Retina (tissue), 1 donor: ENCODE measurements around the gene FETUB.
"Not testable (repeated sequence)": the region's sequence is repeated elsewhere in the genome, so short reads cannot be mapped to it uniquely, and the experiment has no call there.

Experiments
- DNase-seq: peaks from one replicate; pipeline ENCODE4 v3.0.0-alpha.2; 2016

Gene FETUB

GRCh38 chr3:186614266-186614596 lies 26.0 kb upstream of the FETUB start:
- no peak for DNase-seq

DNA sequence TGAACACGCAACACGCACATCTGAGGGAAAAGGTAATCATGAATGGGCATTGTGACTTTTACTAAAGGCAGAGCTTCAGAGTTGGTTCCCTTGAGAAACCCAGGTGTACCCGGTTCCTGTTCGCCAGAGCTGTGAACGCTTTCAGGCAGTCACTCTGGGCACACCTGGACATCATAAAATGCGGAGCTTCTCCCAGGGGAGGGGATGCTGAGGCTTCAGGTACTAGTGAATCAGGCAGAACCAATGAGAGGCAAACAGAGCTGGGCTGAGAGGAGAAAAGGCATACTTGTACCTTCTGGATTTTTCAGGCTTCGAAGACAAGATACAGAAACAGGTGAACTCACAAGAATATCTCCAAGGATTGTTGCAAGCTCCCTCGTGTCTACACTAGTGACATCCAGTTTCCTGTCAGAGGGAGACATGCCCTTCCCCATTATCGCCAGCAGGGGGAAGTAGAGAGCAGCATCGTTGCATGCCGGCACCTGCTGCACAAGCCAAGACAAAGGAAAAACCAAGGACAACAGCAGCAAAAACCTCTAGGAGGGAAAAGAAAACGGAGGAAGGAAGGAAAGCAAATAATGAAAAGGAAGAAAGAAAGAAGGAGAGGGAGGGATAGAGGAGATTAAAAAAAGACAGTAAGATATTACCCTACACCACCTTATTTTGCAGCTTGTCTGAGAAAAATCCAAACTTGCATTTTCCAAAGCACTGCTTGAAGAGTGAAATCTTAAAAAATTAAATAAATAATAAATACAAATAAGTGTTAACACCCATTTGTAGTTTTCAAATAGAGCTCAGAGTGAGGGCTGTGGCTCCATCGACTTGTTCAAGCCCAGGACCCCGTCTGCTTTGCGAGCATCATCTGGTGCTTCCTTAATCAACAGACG lies 25.4 kb upstream of the FETUB start:
- peak; percentile 88 for DNase-seq

DNA sequence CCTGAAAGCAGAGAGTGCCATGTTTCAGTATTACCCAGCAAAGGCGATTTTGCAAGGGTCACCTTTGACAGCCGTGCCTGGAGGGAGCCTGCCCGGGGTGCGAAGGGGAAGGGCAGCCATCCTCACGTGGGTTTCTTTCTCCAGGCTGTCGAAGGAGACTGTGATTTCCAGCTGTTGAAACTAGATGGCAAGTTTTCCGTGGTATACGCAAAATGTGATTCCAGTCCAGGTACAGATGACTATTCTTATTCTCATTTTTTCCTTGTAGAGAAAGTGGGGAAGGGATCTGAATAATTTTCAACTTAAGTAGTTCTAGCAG lies 23.9 kb upstream of the FETUB start:
- DNase-seq: no peak

DNA sequence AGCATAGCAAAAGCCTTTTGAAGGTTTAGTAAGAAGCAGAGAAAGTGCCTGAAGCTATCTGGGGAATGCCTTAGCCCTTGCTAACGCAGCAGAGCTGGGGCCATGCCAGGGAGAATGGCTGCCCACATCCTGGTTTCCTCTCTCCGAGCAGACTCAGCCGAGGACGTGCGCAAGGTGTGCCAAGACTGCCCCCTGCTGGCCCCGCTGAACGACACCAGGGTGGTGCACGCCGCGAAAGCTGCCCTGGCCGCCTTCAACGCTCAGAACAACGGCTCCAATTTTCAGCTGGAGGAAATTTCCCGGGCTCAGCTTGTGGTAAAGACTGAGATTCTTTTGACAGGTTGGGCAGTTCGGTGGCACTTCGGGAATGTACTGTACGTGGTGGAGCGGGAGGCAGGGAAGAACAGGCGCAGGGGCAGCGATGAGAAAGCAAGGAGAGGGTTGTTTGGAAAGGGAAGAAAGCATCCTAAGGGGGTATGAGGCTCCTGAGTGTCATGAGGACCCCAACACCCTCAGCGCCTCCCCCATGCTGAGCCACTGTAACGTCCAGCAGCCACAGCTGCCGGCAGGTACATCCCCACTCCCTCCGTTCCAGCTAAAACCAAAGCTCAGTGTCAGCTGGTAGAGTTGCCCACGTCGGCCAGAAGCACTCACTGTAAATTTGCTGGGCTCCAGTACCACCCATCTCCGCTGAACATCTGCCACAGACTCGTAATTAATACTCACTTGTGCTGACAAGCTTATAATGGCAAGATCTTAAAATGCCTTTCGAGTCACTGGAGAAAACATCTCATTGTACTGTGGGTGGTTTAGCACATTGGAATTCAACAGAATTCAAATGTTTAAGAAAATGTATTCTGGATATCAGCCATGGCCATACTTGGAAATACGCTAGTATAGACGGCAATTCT lies 22.9 kb upstream of the FETUB start:
- DNase-seq: peak; percentile 83

DNA sequence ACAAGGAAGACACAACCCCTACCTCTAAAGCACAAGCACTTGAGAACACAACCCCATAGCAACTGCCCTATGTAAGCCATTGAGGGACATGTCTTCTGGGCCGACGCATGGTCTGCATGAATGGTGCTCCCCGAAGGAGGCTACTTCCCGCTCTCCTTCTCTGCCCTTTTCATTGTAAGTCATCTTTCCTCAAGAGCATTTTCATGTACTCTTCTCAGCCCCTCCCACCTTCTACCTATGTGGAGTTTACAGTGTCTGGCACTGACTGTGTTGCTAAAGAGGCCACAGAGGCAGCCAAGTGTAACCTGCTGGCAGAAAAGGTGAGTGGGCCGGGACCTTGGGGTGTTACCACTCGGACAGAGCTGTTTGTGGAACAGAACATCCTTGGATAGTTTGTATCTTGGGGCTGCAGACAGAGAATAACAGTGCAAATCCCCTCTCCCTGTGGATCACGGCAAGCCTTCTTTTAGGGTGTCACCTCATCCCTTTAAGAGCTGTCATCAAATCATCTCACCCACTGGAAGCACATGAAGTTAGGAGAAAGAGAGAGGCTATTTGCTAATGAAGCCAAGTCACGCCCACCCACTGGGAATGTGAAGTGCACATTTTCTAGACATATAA lies 21.8 kb upstream of the FETUB start:
- DNase-seq: no peak

DNA sequence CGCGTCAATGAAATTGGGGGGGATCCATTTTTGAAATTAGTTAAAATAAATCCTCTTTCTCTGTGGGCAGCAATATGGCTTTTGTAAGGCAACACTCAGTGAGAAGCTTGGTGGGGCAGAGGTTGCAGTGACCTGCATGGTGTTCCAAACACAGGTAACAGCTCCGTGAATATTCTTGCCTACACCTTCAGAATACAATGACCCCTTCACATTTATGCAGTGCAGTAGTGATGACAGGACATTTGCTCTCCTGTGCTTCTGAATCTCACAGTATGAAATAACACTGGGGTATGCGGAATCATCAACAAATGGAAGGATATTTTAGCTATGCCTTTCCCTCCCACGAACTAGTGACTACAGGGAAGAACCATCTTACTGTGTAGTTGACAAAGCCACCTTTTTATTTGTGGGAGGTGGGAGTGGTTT lies 20.4 kb upstream of the FETUB start:
- no peak for DNase-seq

DNA sequence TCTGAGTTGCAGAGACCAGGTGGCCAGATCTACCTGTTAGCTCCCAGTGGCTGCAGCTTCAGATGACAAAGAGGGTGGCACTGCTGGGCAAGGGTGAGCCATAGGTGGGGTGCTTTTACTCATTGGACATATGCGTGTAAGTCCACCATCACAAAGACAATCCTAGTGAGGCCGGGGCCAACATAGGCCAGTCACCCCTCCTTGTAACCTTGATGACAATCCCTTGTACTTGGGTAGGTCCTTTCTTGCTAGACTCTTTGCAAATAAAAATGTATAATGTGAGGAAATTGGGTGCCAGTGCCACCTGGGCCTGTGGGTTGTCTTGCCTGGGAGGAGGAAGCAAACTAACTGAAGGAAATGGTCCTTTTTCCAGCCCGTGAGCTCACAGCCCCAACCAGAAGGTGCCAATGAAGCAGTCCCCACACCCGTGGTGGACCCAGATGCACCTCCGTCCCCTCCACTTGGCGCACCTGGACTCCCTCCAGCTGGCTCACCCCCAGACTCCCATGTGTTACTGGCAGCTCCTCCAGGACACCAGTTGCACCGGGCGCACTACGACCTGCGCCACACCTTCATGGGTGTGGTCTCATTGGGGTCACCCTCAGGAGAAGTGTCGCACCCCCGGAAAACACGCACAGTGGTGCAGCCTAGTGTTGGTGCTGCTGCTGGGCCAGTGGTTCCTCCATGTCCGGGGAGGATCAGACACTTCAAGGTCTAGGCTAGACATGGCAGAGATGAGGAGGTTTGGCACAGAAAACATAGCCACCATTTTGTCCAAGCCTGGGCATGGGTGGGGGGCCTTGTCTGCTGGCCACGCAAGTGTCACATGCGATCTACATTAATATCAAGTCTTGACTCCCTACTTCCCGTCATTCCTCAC lies 19.7 kb upstream of the FETUB start:
- DNase-seq: no peak

DNA sequence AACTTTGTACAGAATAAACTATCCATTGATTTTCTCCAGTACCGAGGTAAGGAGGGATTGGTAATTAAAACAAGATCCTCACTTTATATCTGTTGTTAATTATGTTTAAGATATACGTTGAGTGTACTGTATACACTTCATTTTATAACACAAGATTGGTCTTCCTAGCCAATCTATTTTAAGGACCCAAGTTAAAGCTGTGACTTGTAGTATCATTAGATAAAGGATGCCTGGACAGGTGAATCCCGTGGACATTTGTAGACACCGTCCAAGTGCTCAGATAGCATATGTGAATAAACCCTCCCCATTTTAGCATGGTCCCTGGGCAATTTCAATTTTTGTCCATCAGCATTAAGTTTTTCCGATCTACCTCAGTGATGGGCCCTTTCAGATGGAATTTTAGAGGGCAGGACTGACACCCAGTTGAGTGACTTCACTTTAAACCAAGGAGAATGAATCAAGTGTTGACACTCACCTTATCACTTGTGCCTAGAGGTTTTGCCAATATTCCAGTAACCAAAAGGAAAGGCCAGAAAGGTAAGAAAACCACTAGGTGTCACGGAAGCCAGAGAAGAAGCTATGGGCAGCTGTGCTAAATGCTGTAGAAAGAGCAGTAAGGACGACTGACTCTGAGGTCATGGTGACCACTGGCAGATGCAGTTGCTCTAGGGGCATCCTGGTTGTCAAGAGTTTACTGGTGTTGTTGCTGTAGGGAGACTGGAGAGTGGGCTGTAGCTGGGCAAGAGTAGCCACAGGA lies 18.1 kb upstream of the FETUB start:
- DNase-seq: no peak

- DNase-seq: no peak
Observed at GRCh38 chr3:186622651-186623310, 17.4 kb upstream of the FETUB start.

DNA sequence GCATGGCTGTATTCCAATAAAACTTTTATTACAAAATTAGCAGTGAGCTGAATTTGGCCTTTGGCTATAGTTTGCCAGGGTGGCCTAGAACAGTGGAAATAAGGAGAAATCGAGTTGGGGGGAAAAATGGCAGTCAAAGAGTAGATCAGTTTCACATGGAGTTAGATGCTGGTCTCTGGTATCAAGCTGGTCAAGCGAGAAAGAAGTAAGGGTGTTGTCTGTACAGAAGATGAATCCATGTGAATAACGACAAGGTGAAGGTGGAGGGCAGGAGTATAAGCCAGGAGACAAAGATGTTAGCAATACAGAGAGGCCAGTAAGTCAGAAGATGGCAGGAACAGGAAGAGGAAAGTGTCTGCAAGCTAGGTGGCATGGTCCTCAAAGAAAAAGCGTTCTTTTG lies 15.6 kb upstream of the FETUB start:
- DNase-seq: no peak

DNA sequence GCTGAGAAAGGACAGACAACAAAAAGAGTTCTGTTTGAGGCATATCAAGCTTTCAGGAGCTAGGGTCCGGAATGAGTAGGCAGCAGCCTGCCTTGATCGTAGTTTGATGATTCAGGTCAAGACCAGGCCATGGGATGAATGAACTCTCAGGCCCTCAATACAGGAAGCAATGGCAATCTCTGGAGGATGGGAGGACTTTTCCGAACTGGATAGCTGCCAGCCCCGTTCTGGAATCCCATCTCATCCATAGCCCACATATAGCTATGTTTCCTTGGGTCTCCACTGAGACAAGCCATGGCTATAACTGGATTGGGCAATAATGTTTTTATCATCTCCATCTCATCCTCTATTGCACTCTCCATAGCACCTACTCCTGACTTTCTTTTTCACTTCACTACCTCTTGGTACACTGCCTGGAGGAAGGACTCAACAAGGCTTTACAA lies 14.6 kb upstream of the FETUB start:
- DNase-seq: no peak

GRCh38 chr3:186626254-186626847 lies 13.8 kb upstream of the FETUB start:
- DNase-seq: no peak

- no peak for DNase-seq
Observed at GRCh38 chr3:186627852-186628414, 12.3 kb upstream of the FETUB start.

DNA sequence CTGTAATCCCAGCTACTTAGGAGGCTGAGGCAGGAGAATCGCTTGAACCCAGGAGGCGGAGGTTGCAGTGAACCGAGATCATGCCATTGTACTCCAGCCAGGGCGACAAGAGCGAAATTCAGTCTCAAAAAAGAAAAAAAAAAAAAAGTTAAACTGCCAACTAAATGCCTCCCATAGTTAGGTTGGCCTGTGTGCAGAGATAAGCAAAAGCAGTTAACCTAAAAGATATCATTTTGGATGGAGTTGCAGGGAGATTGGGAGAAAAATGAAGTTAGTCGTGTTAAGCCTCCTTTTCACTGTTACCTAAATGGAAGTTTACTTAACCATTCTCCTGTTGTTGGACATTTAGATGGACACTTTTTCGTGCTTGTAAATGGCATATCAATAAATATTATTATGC lies 11.4 kb upstream of the FETUB start:
- no peak for DNase-seq

DNA sequence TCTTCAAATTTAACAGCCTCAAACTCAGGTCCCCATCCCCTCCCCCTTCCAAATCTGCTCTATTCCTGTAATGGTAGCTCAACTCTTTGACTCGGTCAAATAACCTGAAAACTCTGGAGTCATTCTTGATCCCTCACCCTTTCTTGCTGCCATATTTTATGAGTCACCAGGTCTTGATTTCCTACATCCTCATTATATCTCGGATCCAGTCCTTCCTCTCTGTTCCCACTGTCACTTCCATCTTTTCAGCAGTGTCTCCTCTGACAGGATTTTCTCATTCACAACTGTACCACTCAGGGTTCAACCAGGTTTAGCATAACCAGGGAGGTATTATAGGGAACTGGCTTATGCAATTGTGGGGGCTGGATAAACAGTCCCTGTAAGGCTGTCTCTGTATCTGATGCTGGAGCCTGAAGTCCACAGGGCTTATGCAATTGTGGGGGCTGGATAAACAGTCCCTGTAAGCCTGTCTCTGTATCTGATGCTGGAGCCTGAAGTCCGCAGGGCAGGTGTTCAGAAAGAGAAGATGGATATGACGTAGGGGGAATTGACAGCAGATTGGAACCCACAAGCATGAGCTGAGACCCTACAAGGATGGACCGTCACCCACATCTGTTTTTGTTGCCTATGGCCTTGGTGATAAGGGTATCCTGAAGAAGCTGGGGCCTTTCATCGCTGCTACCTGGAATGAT lies 9.1 kb upstream of the FETUB start:
- no peak for DNase-seq

DNA sequence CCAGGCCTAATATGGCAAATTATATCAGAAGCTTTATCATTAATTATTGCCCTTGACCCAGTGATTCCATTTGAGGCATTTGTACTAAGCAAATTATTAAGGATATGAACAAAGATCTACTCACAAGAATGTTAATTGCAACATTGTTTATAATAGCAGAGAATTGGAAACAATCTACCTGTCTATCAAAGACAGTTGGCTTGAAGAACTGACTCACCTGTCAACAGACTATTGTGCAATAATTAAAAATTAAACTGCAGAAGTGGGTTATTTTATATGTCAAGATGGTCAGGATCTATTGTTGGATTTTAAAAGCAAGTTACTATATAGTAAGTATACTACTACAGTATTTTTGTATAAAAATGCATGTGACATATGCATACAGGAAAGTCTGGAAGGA lies 6.7 kb upstream of the FETUB start:
- no peak for DNase-seq

GRCh38 chr3:186634207-186634606 lies 6.0 kb upstream of the FETUB start:
- not testable (repeated sequence) for DNase-seq

- DNase-seq: no peak
Observed at GRCh38 chr3:186635532-186635931, 4.7 kb upstream of the FETUB start.

GRCh38 chr3:186636536-186636935 lies 3.7 kb upstream of the FETUB start:
- DNase-seq: no peak

GRCh38 chr3:186637686-186638085 lies 2.5 kb upstream of the FETUB start:
- no peak for DNase-seq
